ENCODE results near the gene TMEM86B. TPM values are rescaled to one million over a fixed set of nuclear protein-coding genes. Genes with fewer than 3 reads are reported as not detected.

Gene TMEM86B
- total RNA-seq, 1 donor from 2014 or later = 0.53 TPM

- Histone ChIP-seq H3K4me3 (ENCODE audit: low read depth, low read length) (no peak overlapping the region), H3K27me3 (ENCODE audit: control insufficient read depth, insufficient read depth, low read length) (no peaks in the 10 kb centered on the region), H3K36me3 (ENCODE audit: control insufficient read depth, insufficient read depth, low read length) (peaks cover 17% of the 10 kb centered on the region)
- FAIRE-seq (no peak), DNase-seq (ENCODE audit: low read depth) (no peak)
- no peak for TF ChIP-seq CTCF (IDR thresholded peaks at IDR 0.05; ENCODE audit: insufficient read depth, low read length, severe bottlenecking)
These were observed 21.9 kb upstream of the TMEM86B start for GRCh38 chr19:55250262-55251036.

- no peak for FAIRE-seq
These were observed 21.3 kb upstream of the TMEM86B start for GRCh38 chr19:55249841-55250240.

GRCh38 chr19:55248704-55249103 is 20.1 kb upstream of the TMEM86B start:
- Histone ChIP-seq H3K36me3 (ENCODE audit: control insufficient read depth, insufficient read depth, low read length) (peaks cover 27% of the 10 kb centered on the region), H3K4me3 (ENCODE audit: low read depth, low read length) (no peak overlapping the region), H3K27me3 (ENCODE audit: control insufficient read depth, insufficient read depth, low read length) (no peaks in the 10 kb centered on the region)
- no peak for TF ChIP-seq CTCF (IDR thresholded peaks at IDR 0.05; ENCODE audit: insufficient read depth, low read length, severe bottlenecking)
- DNase-seq (ENCODE audit: low read depth) (no peak), FAIRE-seq (peak; percentile 50)

More at GRCh38 chr19:55249841-55250240, 21.3 kb upstream of the TMEM86B start:
- H3K27me3 ChIP-seq (ENCODE audit: control insufficient read depth, insufficient read depth, low read length) = no peaks in the 10 kb centered on the region
- H3K36me3 ChIP-seq (ENCODE audit: control insufficient read depth, insufficient read depth, low read length) = peaks cover 24% of the 10 kb centered on the region
- DNase-seq (ENCODE audit: low read depth) = no peak
- H3K4me3 ChIP-seq (ENCODE audit: low read depth, low read length) = no peak overlapping the region
- TF ChIP-seq CTCF (IDR thresholded peaks at IDR 0.05; ENCODE audit: insufficient read depth, low read length, severe bottlenecking) = no peak

- DNase-seq (ENCODE audit: low read depth) (no peak), FAIRE-seq (no peak)
- H3K27me3 ChIP-seq (ENCODE audit: control insufficient read depth, insufficient read depth, low read length) = no peaks in the 10 kb centered on the region
- peaks cover 27% of the 10 kb centered on the region for H3K36me3 ChIP-seq (ENCODE audit: control insufficient read depth, insufficient read depth, low read length)
- H3K4me3 ChIP-seq (ENCODE audit: low read depth, low read length) = no peak overlapping the region
- no peak for TF ChIP-seq CTCF (IDR thresholded peaks at IDR 0.05; ENCODE audit: insufficient read depth, low read length, severe bottlenecking)
These were observed 19.7 kb upstream of the TMEM86B start for GRCh38 chr19:55248166-55248675.

GRCh38 chr19:55247621-55248099 is 19.1 kb upstream of the TMEM86B start:
- Histone ChIP-seq H3K4me3 (ENCODE audit: low read depth, low read length) (no peak overlapping the region), H3K36me3 (ENCODE audit: control insufficient read depth, insufficient read depth, low read length) (peaks cover 27% of the 10 kb centered on the region), H3K27me3 (ENCODE audit: control insufficient read depth, insufficient read depth, low read length) (no peaks in the 10 kb centered on the region)
- DNase-seq (ENCODE audit: low read depth) = peak; percentile 84
- TF ChIP-seq CTCF (IDR thresholded peaks at IDR 0.05; ENCODE audit: insufficient read depth, low read length, severe bottlenecking) = no peak
- FAIRE-seq = no peak
